Activated T-cell treated with anti-CD3 and anti-CD28 coated beads for 1 hour (primary cell): ENCODE data around the gene XPNPEP1.
"Not testable (repeated sequence)": the region's sequence is repeated elsewhere in the genome, so short reads cannot be mapped to it uniquely, and the experiment has no call there.

Experiments used
- DNase-seq: peaks from one replicate; pipeline ENCODE4 v3.0.0-alpha.2; 2020; ENCODE audit warnings: low read depth

The XPNPEP1 gene

DNA sequence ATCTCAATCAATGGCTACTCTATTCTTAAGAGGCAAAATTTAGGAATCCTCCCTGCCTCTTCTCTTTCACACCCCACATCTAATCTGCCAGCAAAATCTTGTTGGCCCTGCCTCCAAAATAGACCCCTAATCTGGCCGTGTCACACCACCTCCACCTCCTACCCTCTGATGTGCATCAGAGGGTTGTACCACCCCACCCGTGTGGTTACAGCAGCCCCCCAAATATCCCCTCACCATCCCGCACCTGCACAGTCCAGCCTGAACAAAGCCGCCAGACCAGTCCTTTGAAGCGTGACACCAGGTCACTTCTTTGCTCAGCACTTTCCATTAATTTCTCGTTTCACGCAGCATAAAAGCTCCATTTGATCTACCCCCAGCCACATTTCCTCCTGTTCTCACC, 776 bp upstream of the XPNPEP1 start:
- no peak for DNase-seq

DNA sequence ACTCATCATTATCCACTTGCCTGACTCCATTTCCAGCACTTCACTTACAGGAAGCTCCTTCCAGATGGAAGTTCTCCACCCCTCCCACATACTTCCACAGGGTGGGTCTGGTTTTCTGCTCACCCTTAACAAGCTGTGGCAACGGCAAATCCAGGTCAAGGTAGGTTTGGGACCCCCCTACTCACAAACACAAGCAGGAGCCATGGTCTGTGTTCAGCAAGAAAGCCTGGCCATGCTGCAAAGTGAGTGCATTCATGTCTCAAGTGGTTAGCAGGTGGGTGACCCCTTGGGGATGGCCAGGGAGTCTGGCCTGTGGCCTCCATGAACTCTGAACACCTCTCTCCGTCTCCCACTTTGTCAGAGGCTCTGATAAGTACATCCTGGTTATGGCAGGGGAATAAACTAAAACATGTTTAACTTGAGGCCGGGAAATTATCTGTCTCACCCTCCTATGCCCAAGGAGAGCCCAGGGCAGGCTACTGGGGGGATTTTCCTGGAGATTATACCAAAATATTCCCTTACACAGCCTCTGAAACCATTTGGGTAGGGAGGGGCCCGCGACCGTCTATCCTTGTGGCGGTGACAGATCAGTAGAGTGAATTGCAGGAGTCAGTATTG, 844 bp downstream of the XPNPEP1 start:
- no peak for DNase-seq

DNA sequence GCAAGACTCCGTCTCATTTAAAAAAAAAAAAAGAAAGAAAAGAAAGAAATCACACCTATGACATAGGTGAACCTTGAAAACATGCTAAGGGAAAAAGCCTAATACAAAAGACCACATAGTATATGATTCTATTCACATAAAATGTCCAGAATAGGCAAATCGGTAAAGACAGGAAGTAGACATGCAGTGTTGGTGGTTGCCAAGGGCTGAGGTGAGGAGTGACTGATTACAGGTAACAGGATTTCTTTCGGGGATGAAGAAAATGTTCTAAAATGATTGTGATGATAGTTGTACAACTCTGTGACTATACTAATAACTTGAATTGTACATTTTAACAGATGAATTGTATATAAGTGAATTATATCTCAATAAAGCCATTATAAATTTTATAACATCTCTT, 3.3 kb downstream of the XPNPEP1 start:
- no peak for DNase-seq

DNA sequence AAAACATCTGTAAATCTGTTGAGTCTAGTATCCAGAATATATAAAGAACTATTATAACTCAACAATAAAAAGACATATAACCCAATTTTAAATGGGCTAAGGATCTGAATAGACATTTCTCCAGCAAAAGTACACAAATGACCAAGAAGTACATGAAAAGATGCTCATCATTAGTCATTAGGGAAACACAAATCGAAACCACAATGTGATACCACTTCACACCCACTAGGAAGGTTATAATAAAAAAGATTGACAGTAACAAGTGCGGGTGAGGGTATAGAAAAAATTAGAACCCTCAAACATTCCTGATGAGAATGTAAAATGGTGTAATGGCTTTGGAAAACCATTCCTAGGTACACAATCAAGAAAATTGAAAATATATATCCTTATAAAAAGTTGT, 4.1 kb downstream of the XPNPEP1 start:
- no peak for DNase-seq

DNA sequence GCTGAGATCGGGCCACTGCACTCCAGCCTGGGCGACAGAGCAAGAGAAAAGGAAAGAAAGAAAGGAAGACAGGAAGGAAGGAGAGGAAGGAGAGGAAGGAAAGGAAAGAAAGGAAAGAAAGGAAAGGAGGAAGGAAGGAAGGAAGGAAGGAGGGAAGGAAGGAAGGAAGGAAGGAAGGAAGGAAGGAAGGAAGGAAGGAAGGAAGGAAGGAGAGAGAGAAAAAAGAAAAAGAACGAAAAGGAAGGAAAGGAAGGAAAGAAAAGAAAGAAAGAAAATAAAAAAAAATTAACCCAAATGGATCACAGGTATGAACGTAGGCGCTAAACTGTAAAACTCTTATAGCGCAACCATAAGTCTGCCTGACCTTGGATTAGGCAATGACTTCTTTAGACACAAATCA, 4.6 kb downstream of the XPNPEP1 start:
- not testable (repeated sequence) for DNase-seq

DNA sequence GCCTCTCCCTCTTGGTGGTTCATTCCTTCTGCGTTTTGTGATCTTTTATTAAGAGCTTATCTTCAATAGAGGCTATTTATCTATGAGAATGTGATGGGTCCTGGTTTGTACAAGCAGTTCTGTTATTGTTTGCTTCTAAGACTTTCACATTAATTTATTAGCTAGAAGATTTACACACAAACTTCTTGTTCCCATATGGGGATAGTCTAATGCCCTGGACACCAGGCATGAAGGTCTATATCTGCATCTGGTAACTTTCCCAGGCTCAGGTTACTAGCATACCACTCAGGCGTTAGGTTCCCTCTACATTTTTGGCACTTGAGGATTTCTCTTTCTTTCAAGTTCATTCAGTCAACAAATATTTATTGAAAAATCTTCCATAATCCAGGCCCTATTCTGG, 7.7 kb downstream of the XPNPEP1 start:
- no peak for DNase-seq

DNA sequence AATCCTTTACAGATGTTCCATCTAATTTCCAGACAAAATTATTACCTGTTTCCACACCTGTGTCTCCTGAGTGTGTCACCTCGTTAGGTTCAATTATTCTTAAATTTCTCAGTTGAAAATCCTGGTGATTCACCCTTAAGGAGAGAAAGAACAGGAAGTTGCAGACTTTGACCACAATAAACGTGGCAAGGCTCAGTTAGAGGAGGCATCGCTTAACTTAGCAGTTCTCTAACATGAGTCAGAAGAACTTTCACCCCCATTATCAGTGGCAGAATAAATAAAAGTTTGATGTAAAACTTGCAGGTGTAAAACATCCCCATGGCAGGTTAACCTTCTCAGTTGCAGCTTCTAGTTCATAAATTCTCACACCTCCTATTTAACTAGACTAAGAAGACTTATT, 8.3 kb downstream of the XPNPEP1 start:
- DNase-seq = no peak

DNA sequence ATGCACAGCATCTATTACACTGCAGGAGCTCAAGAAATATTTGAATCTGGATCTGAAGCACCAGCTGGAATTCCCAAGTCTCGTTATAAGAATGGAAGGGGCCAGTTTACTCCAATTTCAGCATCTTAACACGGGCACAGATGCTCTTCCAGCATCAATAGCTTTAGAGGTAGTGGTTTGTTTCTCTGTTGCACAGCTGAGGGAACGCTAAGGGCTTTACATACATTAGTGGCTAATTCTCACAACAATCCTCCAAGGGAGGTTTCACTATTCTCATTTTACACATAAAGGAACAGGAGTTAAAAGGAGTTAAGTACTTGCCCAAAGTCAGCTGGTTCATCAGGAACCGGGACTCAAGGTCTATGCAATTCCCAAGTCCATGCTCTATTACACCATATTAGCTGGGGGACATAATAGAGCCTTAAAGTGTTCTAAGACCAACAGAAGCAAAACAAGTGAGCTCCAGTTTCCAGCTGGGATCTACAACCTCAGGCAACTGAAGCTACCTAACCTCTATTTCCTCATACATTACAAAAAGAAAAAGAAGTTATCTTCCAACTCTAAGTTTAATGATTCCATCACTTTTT, 9.9 kb downstream of the XPNPEP1 start:
- no peak for DNase-seq

DNA sequence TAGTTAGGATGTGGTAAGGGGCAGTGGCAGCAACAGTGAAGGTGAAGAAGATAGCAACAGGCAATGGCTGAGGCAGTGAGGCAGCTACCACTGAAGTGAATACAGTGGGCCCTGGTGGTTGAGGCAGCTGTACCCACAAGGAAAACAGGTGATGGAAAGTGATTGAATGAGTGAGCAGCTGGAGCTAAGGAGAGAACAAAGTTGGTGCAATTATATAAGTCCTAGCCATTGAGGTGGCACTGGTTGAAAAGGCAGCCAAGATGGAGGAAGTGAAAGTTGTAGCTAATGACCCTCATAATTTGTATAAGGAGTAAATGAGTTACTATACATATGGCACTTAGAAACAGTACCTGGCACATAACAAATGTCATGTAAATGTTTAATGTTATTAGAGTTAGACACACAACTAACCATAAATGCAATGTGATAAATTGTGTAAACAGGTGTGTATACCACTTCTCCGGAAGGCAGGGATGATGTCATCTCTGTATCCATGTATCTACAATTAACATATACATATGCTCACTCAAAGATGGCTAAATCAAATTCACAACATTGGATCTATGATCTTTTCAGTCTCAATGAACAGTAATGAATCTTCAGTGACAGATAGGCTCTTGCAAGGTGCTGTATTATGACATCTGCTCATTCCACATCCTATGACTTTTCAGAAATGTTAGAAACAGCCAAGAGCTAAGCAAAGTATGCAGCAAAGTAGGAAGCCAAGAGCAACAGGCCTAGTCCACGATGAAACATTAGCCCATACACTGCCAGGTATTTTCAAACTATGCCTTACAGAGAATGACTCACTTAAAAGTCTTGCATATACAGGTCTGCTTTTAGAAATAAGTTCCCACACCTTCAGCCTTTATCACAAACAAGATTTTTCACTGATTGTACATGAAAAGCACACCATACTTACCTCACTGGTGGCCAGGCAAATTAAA, 10.7 kb downstream of the XPNPEP1 start:
- DNase-seq = no peak

DNA sequence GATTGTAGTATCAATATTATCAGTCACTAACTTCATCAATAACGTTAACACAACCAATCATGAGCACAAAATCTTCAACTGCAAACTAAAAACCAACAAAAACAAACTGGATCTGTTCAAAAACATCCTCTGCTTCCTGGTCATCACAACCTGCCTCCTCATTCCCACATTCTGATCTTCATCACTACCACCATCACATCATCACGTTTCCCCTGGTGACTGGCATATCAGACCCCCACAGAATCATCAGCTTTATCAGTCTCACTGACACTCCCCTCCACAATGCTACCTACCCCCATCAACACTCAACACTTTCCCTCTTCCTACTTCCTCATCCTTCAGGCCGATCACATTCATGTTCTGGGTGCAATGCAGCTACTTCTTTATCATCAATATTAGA, 11.4 kb downstream of the XPNPEP1 start:
- no peak for DNase-seq

DNA sequence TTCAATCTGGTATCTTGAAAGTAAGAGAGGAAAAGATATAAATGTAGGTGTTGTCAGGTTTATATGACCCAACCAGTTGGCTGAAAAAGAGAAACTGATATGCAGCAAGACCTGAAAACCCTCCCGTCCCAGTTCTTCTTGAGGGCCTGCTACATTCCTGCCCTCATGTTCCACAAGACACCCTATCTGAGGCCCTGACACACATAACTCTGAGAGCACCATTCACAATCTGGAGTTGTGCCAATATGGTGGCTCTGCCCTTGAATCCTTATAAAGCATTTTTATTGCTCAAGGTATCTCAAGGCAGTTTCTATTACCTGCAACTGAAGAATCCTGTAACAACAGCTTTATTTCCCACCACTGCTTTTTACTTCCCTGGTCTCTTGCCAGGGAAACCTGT, 17.0 kb downstream of the XPNPEP1 start:
- DNase-seq = no peak

DNA sequence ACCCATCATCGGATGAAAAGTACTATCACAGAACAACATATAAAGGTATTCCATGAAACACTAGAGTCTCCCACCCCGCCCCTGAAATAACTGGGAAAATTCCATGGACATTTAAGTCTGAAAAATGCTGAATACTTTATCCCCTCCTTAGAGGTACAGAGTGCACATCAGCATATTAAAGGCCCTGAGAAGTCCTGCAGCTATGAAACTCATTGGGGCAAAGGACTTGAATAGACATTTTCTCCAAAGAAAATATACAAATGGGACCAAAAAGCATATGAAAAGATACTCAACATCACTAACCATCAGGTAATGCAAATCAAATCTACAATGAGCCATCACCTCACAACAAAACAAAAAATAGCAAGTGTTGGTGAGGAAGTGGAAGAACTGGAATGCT, 18.9 kb downstream of the XPNPEP1 start:
- no peak for DNase-seq

DNA sequence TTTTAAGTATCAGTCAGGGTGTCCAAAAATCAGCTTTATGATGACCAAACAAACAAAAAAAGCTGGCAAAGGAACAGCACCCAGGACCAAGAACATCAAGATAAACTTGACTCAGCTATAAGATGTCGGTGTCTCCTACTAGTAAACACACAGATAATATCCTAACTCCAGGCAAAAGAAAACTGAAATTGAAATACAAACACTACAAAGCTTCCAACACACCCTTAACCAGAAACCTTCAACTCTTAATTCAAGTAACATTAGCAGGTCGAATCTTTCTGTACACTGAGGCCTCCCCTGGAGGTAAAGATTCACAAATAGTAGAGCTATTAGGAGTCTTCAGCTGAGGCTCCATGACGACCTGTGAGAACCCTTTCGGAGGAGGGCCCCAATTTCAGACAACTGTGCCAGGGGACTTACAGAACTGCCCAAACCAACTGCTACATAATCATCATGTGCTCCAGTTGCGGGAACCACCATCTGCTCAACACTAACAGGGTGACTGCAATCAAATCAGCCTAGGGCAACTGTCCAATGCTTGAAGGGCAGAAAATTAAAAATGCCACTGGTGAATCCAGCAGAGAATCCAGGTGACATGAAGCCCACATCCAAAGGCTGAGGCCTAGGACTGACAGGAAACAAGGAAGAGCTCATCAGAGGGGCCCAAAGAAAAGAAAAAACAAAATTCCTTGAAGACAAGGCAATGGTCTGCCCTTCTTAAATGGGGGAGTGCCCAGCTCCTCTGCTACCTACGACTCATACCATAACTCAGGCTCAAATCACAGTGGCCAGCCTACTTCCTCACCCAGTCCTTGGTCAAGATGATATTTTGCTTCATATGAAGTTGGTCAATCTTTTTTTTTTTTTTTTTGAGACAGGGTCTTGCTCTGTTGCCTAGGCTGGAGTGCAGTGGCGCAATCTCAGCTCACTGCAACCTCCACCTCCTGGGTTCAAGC, 20.0 kb downstream of the XPNPEP1 start:
- DNase-seq = no peak

DNA sequence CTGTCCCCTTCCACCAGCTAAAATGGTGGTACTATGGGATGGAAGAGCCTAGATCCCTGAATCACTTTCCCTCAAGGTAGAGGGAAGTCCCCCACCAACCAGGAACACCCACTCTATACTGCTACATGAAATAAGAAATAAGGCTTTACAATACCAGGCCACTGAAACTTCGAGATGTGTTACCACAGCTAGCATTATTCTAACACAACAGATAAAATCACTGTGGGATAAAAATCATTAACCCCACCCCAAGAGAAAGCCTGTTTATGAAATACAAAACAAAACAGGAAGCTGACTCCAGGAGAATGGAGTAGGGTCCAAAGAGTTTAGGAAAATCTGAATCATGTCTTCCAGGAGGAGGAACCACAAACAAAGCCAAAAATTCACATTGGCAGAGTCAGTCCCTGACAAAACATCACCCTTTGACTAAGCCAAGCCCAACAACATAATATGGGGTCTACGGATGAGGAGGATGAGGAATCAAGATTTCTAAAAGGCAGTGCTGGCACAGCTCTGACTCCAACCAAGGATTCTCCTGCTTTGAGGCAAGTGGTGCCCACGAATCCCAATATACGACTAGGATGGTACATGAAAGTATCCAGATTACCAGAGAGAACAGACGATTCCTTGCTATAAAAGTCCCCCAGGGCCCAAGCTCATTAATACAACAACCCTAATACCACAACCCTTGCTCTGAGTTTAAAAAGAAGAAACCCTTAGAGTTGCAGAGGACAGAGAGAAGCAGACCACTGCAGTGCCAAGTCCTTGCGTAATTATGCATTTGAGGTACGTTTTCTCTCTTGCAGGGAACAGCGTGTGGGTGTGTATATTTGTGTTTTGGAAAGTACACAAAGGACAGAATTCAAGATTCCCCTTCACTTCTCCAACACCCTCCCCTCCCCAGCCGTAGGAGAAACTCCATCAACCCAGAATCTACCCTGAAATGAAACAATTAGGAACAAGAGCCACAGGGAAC, 23.7 kb downstream of the XPNPEP1 start:
- DNase-seq = no peak

DNA sequence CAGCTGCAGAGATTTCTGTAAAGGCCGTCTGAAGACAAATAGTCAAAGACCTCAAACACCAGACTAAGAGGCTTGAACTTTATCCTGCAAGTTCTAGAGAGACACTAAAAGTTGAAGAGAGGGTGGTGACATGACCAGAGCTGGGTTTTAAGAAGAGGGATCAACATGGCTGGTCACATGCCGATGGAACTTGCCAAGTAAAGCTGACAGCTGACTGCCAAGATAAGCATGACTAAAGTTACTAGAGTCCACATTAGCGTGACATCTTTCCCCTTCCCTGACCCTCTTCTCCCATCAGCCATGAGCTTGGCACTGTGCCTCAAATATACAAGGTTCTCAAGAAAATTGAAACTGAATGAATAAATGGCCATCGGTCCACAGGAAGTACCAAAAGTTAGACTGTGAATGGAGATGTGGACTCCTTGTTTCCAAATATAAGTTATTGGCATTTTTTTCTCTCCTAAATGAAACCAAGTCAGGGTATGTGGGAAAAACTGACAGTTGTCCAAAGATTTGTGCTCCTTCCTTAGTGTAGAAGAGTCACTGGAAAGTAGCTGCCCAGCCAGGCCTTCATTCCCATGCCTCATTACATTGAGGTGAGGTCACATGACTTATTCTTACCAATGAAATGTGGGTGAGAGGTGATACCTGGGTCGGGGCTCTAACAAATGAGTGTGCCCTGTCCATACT, 24.5 kb downstream of the XPNPEP1 start:
- no peak for DNase-seq

DNA sequence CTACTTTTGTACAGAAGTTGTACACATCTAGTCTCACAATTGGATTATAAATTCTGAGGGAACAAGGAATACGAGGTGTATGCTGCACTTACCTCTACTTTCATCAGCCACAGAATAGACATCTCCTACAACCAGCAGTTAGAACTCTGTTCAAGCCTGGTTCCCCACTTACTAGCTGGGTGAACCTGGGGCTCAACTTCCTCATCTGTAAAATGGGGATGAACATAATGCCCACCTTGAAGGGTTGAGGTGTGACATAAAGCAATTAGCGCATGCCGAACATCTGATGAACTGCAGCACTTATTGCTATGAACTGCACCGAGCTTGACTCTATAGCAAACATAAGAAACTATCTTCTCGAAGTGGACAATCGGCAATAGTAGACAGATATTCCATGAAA, 25.3 kb downstream of the XPNPEP1 start:
- DNase-seq = no peak

DNA sequence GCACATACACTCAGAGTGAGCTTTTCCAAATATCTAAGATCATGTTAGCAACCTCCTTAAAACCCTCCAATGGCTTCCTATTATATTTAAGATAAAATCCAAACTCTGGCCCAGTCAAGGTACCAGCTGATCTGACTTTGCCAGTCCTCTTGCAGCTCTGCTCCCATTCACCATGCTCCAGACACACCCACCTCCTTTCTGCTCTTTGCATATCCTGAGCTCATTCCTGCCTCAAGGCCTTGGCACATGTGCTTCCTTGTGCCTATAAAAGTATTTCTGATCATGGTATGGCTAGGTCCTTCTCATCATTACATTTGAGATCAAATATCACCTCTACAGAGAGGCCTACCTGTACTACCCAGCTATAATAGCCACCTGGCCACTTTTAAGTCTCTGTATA, 27.5 kb downstream of the XPNPEP1 start:
- no peak for DNase-seq

DNA sequence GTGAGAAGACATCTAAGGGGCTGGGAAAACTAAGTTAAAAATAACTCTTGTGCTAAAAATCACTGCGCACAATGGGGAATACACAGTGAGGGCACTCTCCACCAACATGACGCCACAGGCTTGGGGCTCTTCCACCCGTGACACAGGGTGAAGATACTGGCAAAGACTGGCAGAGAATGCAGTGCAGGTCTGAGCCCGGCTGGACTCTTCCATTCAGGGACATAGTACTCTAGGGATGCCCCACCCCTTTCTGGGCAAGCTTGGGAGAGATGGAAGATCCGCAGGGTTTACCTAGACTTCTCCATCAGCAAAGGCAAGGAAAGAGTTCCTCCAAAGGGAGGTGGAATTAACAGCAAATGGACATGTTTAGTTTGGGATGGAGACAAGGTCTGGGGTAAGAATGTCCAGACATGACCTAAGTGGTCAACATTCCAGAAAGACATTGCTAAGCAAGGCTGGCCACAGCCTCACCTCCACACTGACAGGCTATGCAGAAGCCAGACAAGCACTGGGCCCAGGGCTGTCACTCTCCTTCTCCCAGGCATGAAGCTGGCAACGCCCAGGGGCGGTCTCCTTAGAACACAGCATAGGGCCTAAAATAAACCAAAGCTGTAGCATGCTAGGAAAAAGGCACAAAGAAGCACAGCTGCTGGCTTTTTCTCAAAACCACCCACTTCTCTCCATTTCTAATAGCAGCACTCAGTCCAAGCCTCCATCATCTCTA, 28.1 kb downstream of the XPNPEP1 start:
- no peak for DNase-seq

DNA sequence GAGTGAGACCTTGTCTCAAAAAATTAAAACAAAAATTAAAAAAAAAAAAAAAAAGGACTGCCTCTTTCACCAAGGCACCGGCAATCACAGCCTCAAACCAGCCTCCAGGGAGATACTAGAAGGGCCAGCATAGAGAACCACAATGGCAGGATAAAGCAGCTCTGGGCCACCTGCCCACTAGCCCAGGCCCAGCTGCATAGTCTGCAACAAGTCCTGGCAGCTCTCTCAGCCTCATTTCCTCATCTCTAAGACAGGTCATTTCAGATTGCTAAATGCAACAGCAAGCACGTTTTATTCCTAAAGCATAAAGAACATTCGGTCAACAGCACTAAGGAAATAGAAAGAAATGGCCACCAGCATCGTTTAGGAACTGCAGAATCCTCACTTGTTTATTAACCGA, 28.8 kb downstream of the XPNPEP1 start:
- DNase-seq = no peak

DNA sequence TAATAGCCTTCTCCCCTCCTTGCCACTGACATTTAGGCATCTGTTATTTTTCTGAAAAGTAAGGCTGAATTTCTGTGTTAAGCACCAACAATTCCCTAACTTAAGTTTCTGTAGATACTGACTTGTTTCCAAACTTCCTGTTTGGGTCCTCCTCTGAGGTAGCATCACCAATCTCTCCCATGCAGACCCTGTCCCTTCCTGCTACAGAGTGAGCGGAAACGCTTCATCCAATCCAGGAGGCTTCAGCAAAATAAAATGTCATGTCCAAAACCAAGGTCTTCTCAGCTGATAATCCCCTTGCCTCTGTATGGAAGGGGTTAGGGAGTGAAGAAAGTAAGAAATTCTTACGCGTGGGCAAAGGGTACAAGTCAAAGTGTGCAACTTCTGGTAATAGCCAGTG, 29.9 kb downstream of the XPNPEP1 start:
- DNase-seq = no peak
